HG03521 (cell line): ENCODE measurements around the gene ANGPTL5.
A peak's percentile ranks its signal among the peaks of the same experiment; 100 is the strongest.
"Not testable (repeated sequence)": the region's sequence is repeated elsewhere in the genome, so short reads cannot be mapped to it uniquely, and the experiment has no call there.

Experiments
- ATAC-seq: cut with Tn5 transposase; IDR thresholded peaks from one replicate; pipeline ENCODE4 v1.9.1; 2021; ENCODE audit warnings: mild to moderate bottlenecking, moderate library complexity; ENCODE audit not compliant: unreplicated experiment

The ANGPTL5 gene

DNA sequence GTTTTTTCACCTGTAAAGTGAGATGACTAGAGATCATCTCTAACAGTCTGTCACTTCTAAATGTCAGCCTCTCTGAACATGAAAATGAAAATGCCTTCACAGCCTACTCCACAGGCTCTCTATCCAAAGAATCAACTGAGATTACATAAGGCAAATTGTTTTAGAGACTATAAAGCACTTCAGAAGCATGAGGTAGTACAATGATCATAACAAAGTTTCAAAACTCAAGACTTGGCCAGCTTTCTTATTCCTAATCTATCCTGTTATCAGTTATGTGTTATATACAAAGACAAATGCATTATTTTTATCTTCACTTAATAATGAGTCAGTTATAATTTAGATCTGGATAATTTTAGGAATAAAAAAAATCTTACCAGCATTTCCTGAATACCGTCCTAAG, 21.8 kb downstream of the ANGPTL5 start:
- no peak for ATAC-seq

DNA sequence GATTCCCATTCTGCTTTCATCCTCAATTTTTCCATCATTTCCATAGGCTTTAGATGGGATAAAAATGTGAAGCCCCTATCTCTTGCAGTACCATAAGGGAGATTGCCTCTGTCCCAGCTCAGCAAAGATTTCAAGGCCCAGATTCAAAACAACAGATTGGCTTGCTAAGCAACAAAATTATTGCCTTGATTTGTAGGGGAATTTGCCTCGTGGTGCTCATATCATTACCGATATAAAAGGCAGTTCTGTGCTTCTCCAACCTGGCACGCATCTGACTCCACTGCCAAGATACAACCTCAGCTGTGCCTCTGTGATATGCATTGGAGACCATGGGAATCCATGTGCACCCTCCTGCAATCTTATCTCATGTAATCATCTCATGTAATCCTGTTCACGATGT, 26.6 kb downstream of the ANGPTL5 start:
- no peak for ATAC-seq

- no peak for ATAC-seq
Measured at GRCh38 chr11:101885631-101886030, 30.7 kb downstream of the ANGPTL5 start.

DNA sequence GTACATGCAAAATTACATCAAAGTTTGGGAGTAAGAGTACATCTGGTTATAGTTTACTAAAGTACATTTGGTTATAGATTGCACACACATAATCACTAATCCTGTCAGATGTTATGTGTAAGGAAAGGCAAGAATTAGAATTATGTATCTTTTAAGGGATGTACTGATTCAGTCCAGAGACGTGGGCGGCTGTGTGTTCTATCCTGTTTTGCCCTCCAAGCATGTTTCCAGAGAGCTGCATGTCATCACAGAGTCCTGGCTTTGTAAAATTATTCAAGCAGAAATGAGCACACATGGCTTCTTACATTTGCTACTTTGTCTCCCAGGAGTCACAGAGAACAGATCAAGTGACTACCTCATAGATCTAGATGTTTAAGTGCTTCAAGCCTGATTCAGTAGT, 34.7 kb downstream of the ANGPTL5 start:
- ATAC-seq, result no peak

DNA sequence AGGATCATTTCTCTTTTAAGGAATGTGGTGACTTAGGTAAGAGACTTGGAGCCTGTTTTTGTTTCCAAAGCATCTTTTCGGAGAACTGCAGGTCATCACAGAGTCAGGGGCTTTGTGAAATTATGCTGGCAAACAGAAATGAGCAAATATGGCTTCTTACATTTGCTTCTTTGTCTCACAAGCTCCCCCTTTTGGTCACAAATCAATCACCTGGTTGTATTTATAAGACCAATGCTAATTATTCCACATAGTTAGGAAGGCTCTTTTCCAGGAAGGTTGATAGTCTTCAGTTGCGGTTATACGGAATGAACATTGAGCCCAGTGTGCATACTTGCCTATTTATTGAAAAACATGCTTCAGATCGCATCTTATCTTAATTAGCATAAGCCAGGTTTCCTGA, 36.1 kb downstream of the ANGPTL5 start:
- ATAC-seq, result peak; percentile 54

DNA sequence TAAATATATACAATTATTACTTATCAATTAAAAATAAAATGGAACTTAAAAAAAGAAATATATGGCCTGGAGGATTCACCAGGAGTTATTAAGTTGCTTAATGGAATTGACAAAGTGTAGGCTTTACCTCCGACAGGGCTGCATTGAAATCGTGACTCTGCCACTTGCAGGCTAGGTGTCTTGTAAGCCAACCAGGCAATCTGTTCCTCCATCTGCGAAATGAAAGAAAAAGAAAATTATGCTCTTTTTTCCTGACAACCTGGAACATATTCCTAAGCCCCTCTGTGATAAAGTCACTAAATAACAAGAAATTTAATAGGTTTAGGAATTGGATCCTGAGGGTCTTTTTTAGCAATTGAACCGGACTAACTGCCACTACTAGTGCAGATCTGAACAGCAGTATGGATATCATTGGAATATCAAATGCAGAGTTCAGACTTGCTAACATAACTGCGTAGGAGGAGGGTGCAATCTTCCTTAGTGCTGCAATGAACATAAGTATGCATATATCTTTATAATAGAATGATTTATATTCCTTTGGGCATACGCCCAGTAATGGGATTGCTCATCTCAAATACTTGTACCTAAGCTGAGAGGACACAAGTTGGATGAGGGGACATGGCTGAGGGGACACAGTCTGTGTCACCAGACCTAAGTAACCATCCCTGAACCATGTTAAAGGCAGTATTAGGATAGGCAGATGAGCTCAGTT, 44.0 kb downstream of the ANGPTL5 start:
- ATAC-seq, result no peak

- ATAC-seq, result no peak
Measured at GRCh38 chr11:101870510-101870909, 45.8 kb downstream of the ANGPTL5 start.

- ATAC-seq, result no peak
Measured at GRCh38 chr11:101867951-101868350, 48.4 kb downstream of the ANGPTL5 start.

GRCh38 chr11:101866619-101867491, 49.5 kb downstream of the ANGPTL5 start:
- no peak for ATAC-seq

DNA sequence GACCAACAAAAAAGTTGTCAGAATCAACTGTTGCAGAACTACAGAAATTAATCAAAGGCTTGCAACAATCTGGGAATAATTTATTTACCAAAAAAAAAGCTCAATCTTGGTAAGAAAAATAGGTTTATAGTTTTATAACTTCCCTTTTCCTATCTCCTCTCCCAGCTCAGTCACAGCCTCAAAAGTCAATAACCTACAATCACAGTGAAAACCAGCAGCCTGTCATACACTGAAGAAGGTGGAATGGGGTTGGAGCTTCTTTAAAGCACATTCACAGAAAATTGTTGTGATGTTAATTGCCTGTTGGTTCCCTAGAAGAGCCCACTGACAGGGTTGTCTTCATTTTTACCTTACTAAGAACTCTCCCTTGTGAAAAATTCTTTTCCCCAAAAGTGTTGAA, 52.2 kb downstream of the ANGPTL5 start:
- ATAC-seq, result no peak

DNA sequence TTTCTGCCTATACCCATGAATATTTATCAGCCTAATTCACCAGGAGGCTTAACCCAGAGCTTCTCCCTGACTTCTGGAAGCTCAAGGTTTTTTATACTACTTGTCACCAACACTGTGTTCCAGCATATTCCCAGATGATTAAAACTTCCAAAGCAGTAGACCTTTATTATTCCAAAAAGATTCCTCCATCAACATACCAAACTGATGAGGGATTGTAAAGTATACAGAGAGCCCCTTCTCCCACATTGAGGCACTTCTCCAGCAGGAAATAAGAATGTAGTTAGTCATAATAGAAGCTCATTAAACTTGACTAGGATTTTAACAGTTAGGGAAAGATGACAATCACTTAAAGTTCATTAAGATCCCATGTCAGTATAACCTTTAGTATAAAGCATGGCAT, 53.0 kb downstream of the ANGPTL5 start:
- no peak for ATAC-seq

DNA sequence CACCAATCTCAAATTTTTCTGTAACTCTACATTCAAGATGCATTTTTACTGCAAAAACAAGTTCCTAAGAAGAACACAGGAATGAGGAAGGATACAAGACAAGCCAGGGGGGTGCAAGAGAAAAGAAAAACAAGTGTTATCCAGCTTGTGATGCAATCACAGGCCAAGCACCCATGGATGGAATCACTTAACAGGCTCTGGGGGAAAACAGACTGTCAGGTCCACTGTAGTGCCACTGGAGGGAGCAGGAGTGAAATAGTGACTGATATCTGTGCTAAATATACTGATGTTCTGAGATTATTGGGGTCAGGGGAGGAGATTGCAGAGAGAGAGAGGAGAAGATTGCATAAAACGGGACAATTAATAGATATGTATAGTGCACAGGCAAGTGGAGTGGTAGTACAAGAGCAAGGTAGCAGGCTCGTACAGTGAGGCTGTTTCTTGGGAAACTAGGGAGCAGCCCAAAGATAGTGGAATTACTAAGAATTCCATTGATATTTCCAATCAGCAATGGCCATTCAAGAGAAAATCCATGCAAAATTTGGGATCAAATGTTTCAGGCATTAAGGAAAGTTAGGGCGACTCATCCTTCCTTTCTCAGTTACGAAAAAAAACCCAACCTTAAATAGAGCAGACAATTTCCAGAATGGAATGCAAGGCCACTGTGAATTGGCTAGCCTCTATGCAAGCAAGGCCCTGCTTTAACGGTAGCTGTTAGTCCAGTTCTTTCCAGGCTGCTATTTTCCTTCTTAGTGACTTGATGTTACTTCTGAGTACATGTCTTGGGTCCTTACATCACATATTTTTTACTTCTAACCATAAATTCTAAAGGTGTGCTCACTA, 53.7 kb downstream of the ANGPTL5 start:
- no peak for ATAC-seq

GRCh38 chr11:101860696-101861427, 55.5 kb downstream of the ANGPTL5 start:
- ATAC-seq, result peak; percentile 97

- ATAC-seq, result not testable (repeated sequence)
Measured at GRCh38 chr11:101852260-101852659, 64.1 kb downstream of the ANGPTL5 start.

DNA sequence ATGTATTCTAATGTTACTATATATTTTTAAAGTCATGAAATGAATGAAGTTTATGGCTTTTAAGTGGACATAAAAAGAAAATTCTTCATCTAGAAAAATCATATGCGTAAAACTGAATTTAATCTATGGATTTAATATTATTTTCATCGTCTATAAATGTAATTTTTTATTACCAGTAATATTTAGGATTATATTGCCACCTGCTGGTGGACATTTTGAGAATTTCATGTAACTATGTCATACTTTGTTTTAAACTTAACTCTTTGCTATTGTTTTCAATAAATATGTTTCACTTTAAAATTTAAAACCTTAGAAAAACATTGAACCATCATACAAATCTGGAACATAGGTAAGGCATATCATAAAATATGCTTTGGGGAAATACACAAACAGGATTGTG, 68.1 kb downstream of the ANGPTL5 start:
- no peak for ATAC-seq

- no peak for ATAC-seq
Measured at GRCh38 chr11:101844608-101845007, 71.7 kb downstream of the ANGPTL5 start.

DNA sequence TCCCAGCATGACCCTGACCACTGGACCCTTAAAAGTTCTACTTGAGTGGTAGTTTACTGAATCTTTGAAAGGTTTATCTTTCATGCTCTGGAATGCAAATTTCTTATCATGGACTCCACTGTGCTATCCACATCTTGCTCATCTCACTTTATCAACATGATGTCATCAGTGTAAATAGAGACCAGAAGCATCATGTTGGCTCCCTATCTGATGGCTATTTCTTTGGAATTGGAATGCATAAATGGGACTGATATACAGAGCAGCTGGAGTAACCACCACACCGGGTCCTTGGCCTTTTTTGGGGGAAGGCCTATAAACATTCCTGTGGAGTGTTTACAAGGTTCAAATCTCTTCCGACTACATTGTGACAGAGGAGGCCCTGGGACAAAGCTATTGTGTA, 75.6 kb downstream of the ANGPTL5 start:
- ATAC-seq, result no peak
